Osteoblast (primary cell): ENCODE results near the gene LAPTM5. TPM values are rescaled to one million over a fixed set of nuclear protein-coding genes. Genes with fewer than 3 reads are reported as not detected.

Source experiments
- DNase-seq: peaks from one replicate; pipeline ENCODE4 v3.0.0; 2011; ENCODE audit warnings: low spot score, mixed read lengths; ENCODE audit not compliant: insufficient read length; ENCODE audit errors: missing footprints
- H2AFZ ChIP-seq: 2 replicates; pipeline ENCODE4 v1.6.0; 2011; ENCODE audit warnings: mild to moderate bottlenecking, low read length
- H3K27ac ChIP-seq: 2 replicates; pipeline ENCODE4 v1.5.1; 2011; ENCODE audit warnings: mild to moderate bottlenecking, low read depth, low read length, moderate library complexity
- H3K27me3 ChIP-seq: 2 replicates; pipeline ENCODE4 v1.6.0; 2012; ENCODE audit warnings: mild to moderate bottlenecking, control low read depth, inconsistent platforms, low read length, moderate library complexity; ENCODE audit not compliant: insufficient read depth
- H3K36me3 ChIP-seq: 2 replicates; pipeline ENCODE4 v1.5.1; 2011; ENCODE audit warnings: mild to moderate bottlenecking, low read length, control low read depth, moderate library complexity; ENCODE audit not compliant: insufficient read depth
- H3K4me1 ChIP-seq: 2 replicates; pipeline ENCODE4 v1.5.1; 2011; ENCODE audit warnings: mild to moderate bottlenecking, low read length, control low read depth, moderate library complexity; ENCODE audit not compliant: insufficient read depth
- H3K4me2 ChIP-seq: 2 replicates; pipeline ENCODE4 v1.6.0; 2011; ENCODE audit warnings: mild to moderate bottlenecking, low read length; ENCODE audit not compliant: insufficient read depth
- H3K4me3 ChIP-seq: fragments of 200-600 bp; sonication (generic); 3 replicates; pipeline ENCODE4 v1.5.1; 2012; ENCODE audit warnings: mild to moderate bottlenecking, low read length, inconsistent platforms; ENCODE audit not compliant: insufficient read depth
- H3K79me2 ChIP-seq: 2 replicates; pipeline ENCODE4 v1.6.0; 2012; ENCODE audit warnings: mild to moderate bottlenecking, low read length, control low read depth, inconsistent platforms; ENCODE audit not compliant: insufficient read depth
- H3K9me3 ChIP-seq: 2 replicates; pipeline ENCODE4 v1.5.1; 2011; ENCODE audit warnings: low read depth, low read length, control low read depth
- H4K20me1 ChIP-seq: 2 replicates; pipeline ENCODE4 v1.6.0; 2012; ENCODE audit warnings: mild to moderate bottlenecking, low read length, control low read depth; ENCODE audit not compliant: insufficient read depth
- CTCF ChIP-seq: IDR thresholded peaks from 2 replicates; pipeline ENCODE4 v1.5.1; 2011; ENCODE audit warnings: mild to moderate bottlenecking, low read depth, low read length, moderate library complexity; ENCODE audit errors: extremely low read depth
- total RNA-seq: library from RNA; depleted of rRNA; stranded (reverse); fragments of >200 nt; gene quantifications from 2 replicates; pipeline ENCODE4 v1.2.3, GENCODE V29; 2012

Gene LAPTM5
- total RNA-seq, 1 donor, result 0.72 TPM

- no peaks in the 10 kb centered on the region for H3K36me3 ChIP-seq
- H3K4me2 ChIP-seq, result no peak overlapping the region
- H4K20me1 ChIP-seq, result no peaks in the 10 kb centered on the region
- H3K27ac ChIP-seq, result no peak overlapping the region
- H3K27me3 ChIP-seq, result peaks cover 9% of the 10 kb centered on the region
- TF ChIP-seq CTCF, result no peak
- H3K9me3 ChIP-seq, result no peaks in the 10 kb centered on the region
- DNase-seq, result peak; percentile 36
- H2AFZ ChIP-seq, result no peak overlapping the region
- no peaks in the 10 kb centered on the region for H3K79me2 ChIP-seq
- H3K4me3 ChIP-seq, result no peak overlapping the region
- no peaks in the 10 kb centered on the region for H3K4me1 ChIP-seq
Measured at GRCh38 chr1:30745156-30745833, 12.3 kb downstream of the LAPTM5 start.

GRCh38 chr1:30744060-30744756 lies 13.4 kb downstream of the LAPTM5 start:
- H4K20me1 ChIP-seq, result no peaks in the 10 kb centered on the region
- no peaks in the 10 kb centered on the region for H3K36me3 ChIP-seq
- no peaks in the 10 kb centered on the region for H3K79me2 ChIP-seq
- TF ChIP-seq CTCF, result no peak
- no peak overlapping the region for H3K4me3 ChIP-seq
- peak; percentile 43 for DNase-seq
- H3K27ac ChIP-seq, result no peak overlapping the region
- H3K27me3 ChIP-seq, result peaks cover 9% of the 10 kb centered on the region
- H3K4me2 ChIP-seq, result no peak overlapping the region
- H3K9me3 ChIP-seq, result no peaks in the 10 kb centered on the region
- no peak overlapping the region for H2AFZ ChIP-seq
- no peaks in the 10 kb centered on the region for H3K4me1 ChIP-seq

GRCh38 chr1:30743584-30744059 lies 14.0 kb downstream of the LAPTM5 start:
- DNase-seq, result no peak
- Histone ChIP-seq H3K4me1 (no peaks in the 10 kb centered on the region), H3K4me3 (no peak overlapping the region), H3K27me3 (peaks cover 9% of the 10 kb centered on the region), H3K27ac (no peak overlapping the region), H3K9me3 (no peaks in the 10 kb centered on the region), H2AFZ (no peak overlapping the region), H4K20me1 (no peaks in the 10 kb centered on the region), H3K79me2 (no peaks in the 10 kb centered on the region), H3K4me2 (no peak overlapping the region), H3K36me3 (no peaks in the 10 kb centered on the region)
- TF ChIP-seq CTCF, result no peak

DNA sequence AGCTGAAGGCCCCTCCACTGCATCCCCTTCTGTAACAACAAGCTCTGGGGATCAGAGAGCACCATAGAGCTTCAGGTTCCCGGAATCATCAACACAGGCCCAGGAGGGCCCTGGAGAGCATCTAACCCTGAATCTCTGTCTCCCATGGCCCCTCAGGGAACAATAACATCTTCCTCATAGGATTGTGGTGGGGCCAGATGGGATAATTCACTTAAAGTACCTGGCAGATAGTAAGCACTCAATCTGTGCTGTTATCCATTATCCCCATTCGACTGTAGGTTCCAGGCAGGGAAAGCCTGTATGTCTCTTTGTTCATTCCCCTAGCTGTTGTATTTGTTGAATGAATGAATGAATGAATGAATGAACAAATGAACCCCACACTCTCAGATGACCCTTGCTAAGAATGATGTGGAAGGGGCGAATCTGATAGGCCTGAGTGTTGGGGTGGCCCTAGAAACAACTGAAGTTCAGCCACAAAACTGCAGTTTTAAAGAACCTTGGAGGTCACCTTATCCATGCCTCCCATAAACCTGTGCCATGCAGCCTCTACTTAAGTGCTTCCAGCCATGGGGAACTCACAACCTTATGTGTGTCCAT lies 14.5 kb downstream of the LAPTM5 start:
- H2AFZ ChIP-seq, result no peak overlapping the region
- peak; percentile 87 for DNase-seq
- no peaks in the 10 kb centered on the region for H3K79me2 ChIP-seq
- peaks cover 9% of the 10 kb centered on the region for H3K27me3 ChIP-seq
- TF ChIP-seq CTCF, result no peak
- no peaks in the 10 kb centered on the region for H3K9me3 ChIP-seq
- no peaks in the 10 kb centered on the region for H3K36me3 ChIP-seq
- no peak overlapping the region for H3K4me3 ChIP-seq
- H3K4me1 ChIP-seq, result no peaks in the 10 kb centered on the region
- H3K4me2 ChIP-seq, result no peak overlapping the region
- no peak overlapping the region for H3K27ac ChIP-seq
- no peaks in the 10 kb centered on the region for H4K20me1 ChIP-seq
